ENCODE measurements around the gene CDC42BPA. TPM values are rescaled to one million over a fixed set of nuclear protein-coding genes. Genes with fewer than 3 reads are reported as not detected.

The CDC42BPA gene
- polyA plus RNA-seq, 1 of the 3 experiments (the other 2 are of a cell fraction), result 6.8 TPM

DNA sequence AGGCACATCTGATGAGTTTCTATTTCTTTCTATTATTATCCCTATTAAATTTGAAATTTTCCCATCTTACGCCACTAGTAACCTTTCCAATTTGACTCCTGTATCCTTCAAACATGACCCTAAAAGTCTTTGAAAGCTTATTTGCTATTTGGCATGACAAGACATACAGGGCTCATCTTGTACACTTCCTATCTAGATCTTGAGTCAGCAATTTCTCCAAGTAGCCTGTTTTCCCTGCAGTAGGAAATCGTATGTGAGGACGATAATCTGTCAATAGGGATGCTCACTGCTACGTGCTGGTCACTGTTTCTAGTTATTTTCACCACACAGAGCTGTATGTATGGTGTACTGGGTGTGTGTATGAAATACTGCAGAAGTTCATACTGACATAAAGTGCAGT, 142.7 kb downstream of the CDC42BPA start:
- H4K20me1 ChIP-seq (ENCODE audit: insufficient read depth), result 0 out of 2 replicates have a peak, but pooled peaks cover 3% of the 10 kb centered on the region
- H3K79me2 ChIP-seq (ENCODE audit: insufficient read depth), result peaks cover 26% of the 10 kb centered on the region
- H3K36me3 ChIP-seq (replicated peaks in 1 of 2; ENCODE audit: control insufficient read depth in 1 of 2, insufficient read depth in 2 of 2, low read length in 1 of 2), result peaks cover 0 to 5% of the 10 kb centered on the region in 2 experiments
- H3K4me1 ChIP-seq (ENCODE audit: control insufficient read depth in 1 of 2, insufficient read depth in 2 of 2, low read depth in 1 of 2, low read length in 1 of 2), result peaks cover 0 to 6% of the 10 kb centered on the region in 2 experiments; a peak in 2 of 4 replicates
- H3K4me3 ChIP-seq (ENCODE audit: low read depth in 2 of 2, low read length in 1 of 2), result no peak overlapping the region; a peak in 1 of 4 replicates
- ChIA-PET POLR2A (interaction anchor here (0.6 kb wide), 1 partner anchor 35 kb away, joined by 3 read pairs; no protein-coding TSS in a partner anchor), CTCF (no interaction called here)
- no peak overlapping the region for H3K9ac ChIP-seq
- WGBS (ENCODE audit: low lambda C conversion rate), result 96% methylated on average over 4 of the region's 4 CpGs
- no peak overlapping the region for H3K27ac ChIP-seq (ENCODE audit: low read depth in 2 of 2, low read length in 1 of 2)
- no peak overlapping the region for H2AFZ ChIP-seq (ENCODE audit: low read depth)
- no peak overlapping the region for H3K4me2 ChIP-seq
- TF ChIP-seq SIN3A (IDR thresholded peaks at IDR 0.05; ENCODE audit: borderline replicate concordance, low read depth, low read length), result no peak
- TF ChIP-seq POLR2AphosphoS5 (IDR thresholded peaks at IDR 0.05; ENCODE audit: low read depth, low read length), result no peak
- TF ChIP-seq, protein P1, sequence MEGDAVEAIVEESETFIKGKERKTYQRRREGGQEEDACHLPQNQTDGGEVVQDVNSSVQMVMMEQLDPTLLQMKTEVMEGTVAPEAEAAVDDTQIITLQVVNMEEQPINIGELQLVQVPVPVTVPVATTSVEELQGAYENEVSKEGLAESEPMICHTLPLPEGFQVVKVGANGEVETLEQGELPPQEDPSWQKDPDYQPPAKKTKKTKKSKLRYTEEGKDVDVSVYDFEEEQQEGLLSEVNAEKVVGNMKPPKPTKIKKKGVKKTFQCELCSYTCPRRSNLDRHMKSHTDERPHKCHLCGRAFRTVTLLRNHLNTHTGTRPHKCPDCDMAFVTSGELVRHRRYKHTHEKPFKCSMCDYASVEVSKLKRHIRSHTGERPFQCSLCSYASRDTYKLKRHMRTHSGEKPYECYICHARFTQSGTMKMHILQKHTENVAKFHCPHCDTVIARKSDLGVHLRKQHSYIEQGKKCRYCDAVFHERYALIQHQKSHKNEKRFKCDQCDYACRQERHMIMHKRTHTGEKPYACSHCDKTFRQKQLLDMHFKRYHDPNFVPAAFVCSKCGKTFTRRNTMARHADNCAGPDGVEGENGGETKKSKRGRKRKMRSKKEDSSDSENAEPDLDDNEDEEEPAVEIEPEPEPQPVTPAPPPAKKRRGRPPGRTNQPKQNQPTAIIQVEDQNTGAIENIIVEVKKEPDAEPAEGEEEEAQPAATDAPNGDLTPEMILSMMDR (IDR thresholded peaks at IDR 0.05), result no peak
- TF ChIP-seq YY1 (IDR thresholded peaks at IDR 0.05; ENCODE audit: low read depth), result no peak
- TF ChIP-seq, protein P2, sequence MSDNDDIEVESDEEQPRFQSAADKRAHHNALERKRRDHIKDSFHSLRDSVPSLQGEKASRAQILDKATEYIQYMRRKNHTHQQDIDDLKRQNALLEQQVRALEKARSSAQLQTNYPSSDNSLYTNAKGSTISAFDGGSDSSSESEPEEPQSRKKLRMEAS (IDR thresholded peaks at IDR 0.05; ENCODE audit: low read depth), result no peak
- no peak for TF ChIP-seq SMC3 (IDR thresholded peaks at IDR 0.05; ENCODE audit: low read depth, low read length)
- no peak for TF ChIP-seq EP300 (IDR thresholded peaks at IDR 0.05; ENCODE audit: borderline replicate concordance in 1 of 2, low read depth in 1 of 2, low read length in 1 of 2)
- TF ChIP-seq ELF1 (IDR thresholded peaks at IDR 0.05), result no peak
- no peak for TF ChIP-seq TEAD4 (IDR thresholded peaks at IDR 0.05; ENCODE audit: borderline replicate concordance, insufficient read depth)
- TF ChIP-seq, protein P3, sequence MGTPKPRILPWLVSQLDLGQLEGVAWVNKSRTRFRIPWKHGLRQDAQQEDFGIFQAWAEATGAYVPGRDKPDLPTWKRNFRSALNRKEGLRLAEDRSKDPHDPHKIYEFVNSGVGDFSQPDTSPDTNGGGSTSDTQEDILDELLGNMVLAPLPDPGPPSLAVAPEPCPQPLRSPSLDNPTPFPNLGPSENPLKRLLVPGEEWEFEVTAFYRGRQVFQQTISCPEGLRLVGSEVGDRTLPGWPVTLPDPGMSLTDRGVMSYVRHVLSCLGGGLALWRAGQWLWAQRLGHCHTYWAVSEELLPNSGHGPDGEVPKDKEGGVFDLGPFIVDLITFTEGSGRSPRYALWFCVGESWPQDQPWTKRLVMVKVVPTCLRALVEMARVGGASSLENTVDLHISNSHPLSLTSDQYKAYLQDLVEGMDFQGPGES (IDR thresholded peaks at IDR 0.05; ENCODE audit: low read depth, low read length), result no peak
- no peak for TF ChIP-seq RCOR1 (IDR thresholded peaks at IDR 0.05; ENCODE audit: low read length)
- TF ChIP-seq, protein P4, sequence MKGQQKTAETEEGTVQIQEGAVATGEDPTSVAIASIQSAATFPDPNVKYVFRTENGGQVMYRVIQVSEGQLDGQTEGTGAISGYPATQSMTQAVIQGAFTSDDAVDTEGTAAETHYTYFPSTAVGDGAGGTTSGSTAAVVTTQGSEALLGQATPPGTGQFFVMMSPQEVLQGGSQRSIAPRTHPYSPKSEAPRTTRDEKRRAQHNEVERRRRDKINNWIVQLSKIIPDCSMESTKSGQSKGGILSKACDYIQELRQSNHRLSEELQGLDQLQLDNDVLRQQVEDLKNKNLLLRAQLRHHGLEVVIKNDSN (IDR thresholded peaks at IDR 0.05; ENCODE audit: borderline replicate concordance, low read depth), result no peak
- no peak for TF ChIP-seq CHD2 (IDR thresholded peaks at IDR 0.05; ENCODE audit: low read length, partially characterized antibody)
- TF ChIP-seq TCF12 (IDR thresholded peaks at IDR 0.05), result no peak
- H3K27me3 ChIP-seq (ENCODE audit: insufficient read depth), result no peaks in the 10 kb centered on the region
- DNase-seq, result no peak
- H3K9me3 ChIP-seq, result no peaks in the 10 kb centered on the region
- peaks cover 14% of the 10 kb centered on the region for H3F3A ChIP-seq (replicated peaks; ENCODE audit: insufficient read depth)
- H3K9me2 ChIP-seq, result no peaks in the 10 kb centered on the region

DNA sequence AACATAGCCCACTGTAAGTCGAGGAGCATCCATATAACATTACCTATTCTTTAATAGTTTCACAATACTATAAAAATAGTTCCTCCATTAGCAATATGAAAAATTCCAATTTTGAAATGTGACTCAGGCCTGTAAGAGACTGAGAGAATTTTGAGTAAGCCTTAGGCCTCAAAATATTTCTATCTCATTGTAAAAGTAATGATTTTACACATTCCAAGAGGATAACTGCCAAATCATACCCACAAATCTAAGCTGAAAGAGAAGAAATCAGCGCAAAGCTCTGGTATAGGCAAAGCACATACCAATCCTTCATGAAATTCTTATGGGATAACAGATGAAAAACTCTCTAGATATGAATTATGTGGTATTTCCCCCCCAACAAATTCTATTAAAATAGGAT, 144.1 kb downstream of the CDC42BPA start:
- ChIA-PET CTCF (interaction anchor here (2.0 kb wide), 1 partner anchor 10 kb away, joined by 5 read pairs; no protein-coding TSS in a partner anchor), POLR2A (no interaction called here)
- TF ChIP-seq, protein P2 (IDR thresholded peaks at IDR 0.05; ENCODE audit: low read depth), result no peak
- TF ChIP-seq JUND (IDR thresholded peaks at IDR 0.05), result peak; percentile 23; the same call in 1 of the 2 replicates
- no peak for TF ChIP-seq SIN3A (IDR thresholded peaks at IDR 0.05; ENCODE audit: borderline replicate concordance, low read depth, low read length)
- no peak for TF ChIP-seq GATA2 (CRISPR knock-in tag; IDR thresholded peaks at IDR 0.05)
- no peak for TF ChIP-seq SMC3 (IDR thresholded peaks at IDR 0.05; ENCODE audit: low read depth, low read length)
- TF ChIP-seq EP300 (IDR thresholded peaks at IDR 0.05; ENCODE audit: borderline replicate concordance in 1 of 2, low read depth in 1 of 2, low read length in 1 of 2), result no peak
- TF ChIP-seq RFX5 (IDR thresholded peaks at IDR 0.05; ENCODE audit: low read length), result no peak
- TF ChIP-seq, protein P3 (IDR thresholded peaks at IDR 0.05; ENCODE audit: low read depth, low read length), result no peak
- no peak for TF ChIP-seq RCOR1 (IDR thresholded peaks at IDR 0.05; ENCODE audit: low read length)
- no peak for TF ChIP-seq POLR2AphosphoS5 (IDR thresholded peaks at IDR 0.05; ENCODE audit: low read depth, low read length)
- no peak for TF ChIP-seq FOXJ3 (CRISPR knock-in tag; IDR thresholded peaks at IDR 0.05)
- TF ChIP-seq FOSL2 (IDR thresholded peaks at IDR 0.05; ENCODE audit: borderline replicate concordance, low read depth), result peak; percentile 13; the same call in 1 of the 2 replicates
- TF ChIP-seq, protein P5, sequence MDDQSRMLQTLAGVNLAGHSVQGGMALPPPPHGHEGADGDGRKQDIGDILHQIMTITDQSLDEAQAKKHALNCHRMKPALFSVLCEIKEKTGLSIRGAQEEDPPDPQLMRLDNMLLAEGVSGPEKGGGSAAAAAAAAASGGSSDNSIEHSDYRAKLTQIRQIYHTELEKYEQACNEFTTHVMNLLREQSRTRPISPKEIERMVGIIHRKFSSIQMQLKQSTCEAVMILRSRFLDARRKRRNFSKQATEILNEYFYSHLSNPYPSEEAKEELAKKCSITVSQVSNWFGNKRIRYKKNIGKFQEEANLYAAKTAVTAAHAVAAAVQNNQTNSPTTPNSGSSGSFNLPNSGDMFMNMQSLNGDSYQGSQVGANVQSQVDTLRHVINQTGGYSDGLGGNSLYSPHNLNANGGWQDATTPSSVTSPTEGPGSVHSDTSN (IDR thresholded peaks at IDR 0.05), result peak; percentile 8; the same call in 1 of the 2 replicates

More for the DNA sequence above, 144.1 kb downstream of the CDC42BPA start:
- Histone ChIP-seq H3K27ac (ENCODE audit: low read depth in 2 of 2, low read length in 1 of 2) (peak overlapping the region in 1 of 2 experiments; percentile 14; a peak in 3 of 4 replicates), H3K79me2 (ENCODE audit: insufficient read depth) (peaks cover 33% of the 10 kb centered on the region), H3K4me2 (no peak overlapping the region), H3F3A (replicated peaks; ENCODE audit: insufficient read depth) (peaks cover 14% of the 10 kb centered on the region), H4K20me1 (ENCODE audit: insufficient read depth) (0 out of 2 replicates have a peak, but pooled peaks cover 3% of the 10 kb centered on the region), H2AFZ (ENCODE audit: low read depth) (no peak overlapping the region), H3K36me3 (replicated peaks in 1 of 2; ENCODE audit: control insufficient read depth in 1 of 2, insufficient read depth in 2 of 2, low read length in 1 of 2) (no peaks in the 10 kb centered on the region), H3K4me3 (ENCODE audit: low read depth in 2 of 2, low read length in 1 of 2) (no peak overlapping the region), H3K9me3 (no peaks in the 10 kb centered on the region), H3K4me1 (ENCODE audit: control insufficient read depth in 1 of 2, insufficient read depth in 2 of 2, low read depth in 1 of 2, low read length in 1 of 2) (peaks cover 0 to 6% of the 10 kb centered on the region in 2 experiments; a peak in 2 of 4 replicates), H3K9me2 (no peaks in the 10 kb centered on the region), H3K27me3 (ENCODE audit: insufficient read depth) (no peaks in the 10 kb centered on the region), H3K9ac (no peak overlapping the region)
- no peak for DNase-seq
- WGBS (ENCODE audit: low lambda C conversion rate), result 48% methylated on average over 2 of the region's 2 CpGs
